Keratinocyte (primary cell): Measurements from ENCODE around the gene FNDC11. TPM values are rescaled to one million over a fixed set of nuclear protein-coding genes. Genes with fewer than 3 reads are reported as not detected.

Experiments
- DNase-seq: peaks from one replicate; pipeline ENCODE4 v3.0.0-alpha.2; 2011; ENCODE audit warnings: low read depth, missing footprints, low spot score
- FAIRE-seq: peaks from 2 replicates; lab custom pipeline; 2011; peaks lifted over from hg19 to GRCh38; lab: Jason Lieb, UNC
- H2AFZ ChIP-seq: 2 replicates; pipeline ENCODE4 v1.6.0; 2012; ENCODE audit warnings: low read length, control low read depth, inconsistent platforms; ENCODE audit not compliant: control insufficient read depth
- H3K27ac ChIP-seq: 2 replicates; pipeline ENCODE4 v1.5.1; 2011; ENCODE audit warnings: low read length; ENCODE audit not compliant: control insufficient read depth, insufficient read depth
- H3K27me3 ChIP-seq: 3 replicates; pipeline ENCODE4 v1.6.0; 2011; ENCODE audit warnings: low read length; ENCODE audit not compliant: control insufficient read depth, insufficient read depth; ENCODE audit errors: extremely low read depth
- H3K36me3 ChIP-seq, 2 experiments: 2 replicates in 1 of 2; 3 replicates in 1 of 2; pipeline ENCODE4 v1.5.1; 2011; ENCODE audit warnings: low read length in 2 of 2, mild to moderate bottlenecking in 1 of 2; ENCODE audit not compliant: control insufficient read depth in 2 of 2, insufficient read depth in 2 of 2; ENCODE audit errors: extremely low read depth in 1 of 2
- H3K4me1 ChIP-seq: 3 replicates; pipeline ENCODE4 v1.5.1; 2011; ENCODE audit warnings: low read length; ENCODE audit not compliant: control insufficient read depth, insufficient read depth; ENCODE audit errors: extremely low read depth
- H3K4me2 ChIP-seq: 3 replicates; pipeline ENCODE4 v1.6.0; 2011; ENCODE audit warnings: low read depth, low read length; ENCODE audit not compliant: control insufficient read depth, insufficient read depth; ENCODE audit errors: extremely low read depth
- H3K4me3 ChIP-seq, 3 experiments: fragments of 200-600 bp in 1 of 3; sonication (generic) in 1 of 3; 2 replicates in 2 of 3; 3 replicates in 1 of 3; pipeline ENCODE4 v1.5.1; 2011 to 2016; ENCODE audit warnings: low read length in 3 of 3, mild to moderate bottlenecking in 3 of 3, control low read depth in 2 of 3, inconsistent platforms in 1 of 3, low read depth in 1 of 3, mixed read lengths in 1 of 3, mixed run types in 1 of 3, moderate library complexity in 1 of 3; ENCODE audit not compliant: control insufficient read depth in 2 of 3, insufficient read depth in 2 of 3; ENCODE audit errors: extremely low read depth in 1 of 3
- H3K79me2 ChIP-seq: 2 replicates; pipeline ENCODE4 v1.6.0; 2012; ENCODE audit warnings: low read length; ENCODE audit not compliant: control insufficient read depth, insufficient read depth
- H3K9ac ChIP-seq: 3 replicates; pipeline ENCODE4 v1.6.0; 2011; ENCODE audit warnings: low read length; ENCODE audit not compliant: control insufficient read depth, insufficient read depth; ENCODE audit errors: extremely low read depth
- H3K9me1 ChIP-seq: 3 replicates; pipeline ENCODE4 v1.6.0; 2011; ENCODE audit warnings: low read length; ENCODE audit not compliant: control insufficient read depth, insufficient read depth; ENCODE audit errors: extremely low read depth
- H3K9me3 ChIP-seq: 2 replicates; pipeline ENCODE4 v1.5.1; 2012; ENCODE audit warnings: low read depth, low read length; ENCODE audit not compliant: control insufficient read depth
- H4K20me1 ChIP-seq: 3 replicates; pipeline ENCODE4 v1.6.0; 2011; ENCODE audit warnings: low read length; ENCODE audit not compliant: control insufficient read depth, insufficient read depth; ENCODE audit errors: extremely low read depth
- CTCF ChIP-seq, 3 experiments: IDR thresholded peaks in 1 of 3; conservative IDR thresholded peaks in 1 of 3; optimal IDR thresholded peaks in 1 of 3; 2 replicates in 2 of 3; 3 replicates in 1 of 3; pipeline versions ENCODE3 to v1.5.1; 2011; ENCODE audit warnings: low read length in 3 of 3, mild to moderate bottlenecking in 3 of 3, moderate library complexity in 2 of 3, control low read depth in 1 of 3, inconsistent platforms in 1 of 3; ENCODE audit not compliant: insufficient read depth in 2 of 3; ENCODE audit errors: extremely low read depth in 1 of 3
- EZH2 ChIP-seq: IDR thresholded peaks from one replicate; pipeline ENCODE4 v1.6.1; 2012; ENCODE audit warnings: inconsistent platforms, mild to moderate bottlenecking, low read length, moderate library complexity
- dilution Hi-C: fragments of 300-500 bp; cut with MboI; formaldehyde crosslinking; loops from one replicate; pipeline ENCODE4 v1.7.0; 2020; ENCODE audit warnings: low sequenced_read_pairs; ENCODE audit not compliant: extremely low pct_ligation_motif_present
- polyA plus RNA-seq, 5 experiments: library from polyadenylated mRNA; depleted of rRNA in 3 of 5; stranded (reverse) in 3 of 5; stranded (forward) in 1 of 5; unstranded in 1 of 5; fragments of >200 nt; gene quantifications; 1 replicate in 1 of 5; 2 replicates in 3 of 5; 3 replicates in 1 of 5; pipeline versions ENCODE4 v1.2.1 to v1.2.3, GENCODE V29; 2011 to 2012; ENCODE audit warnings: missing spikeins in 2 of 5, low read depth in 1 of 5, low replicate concordance in 1 of 5

The FNDC11 gene
- polyA plus RNA-seq, 1 donor (not counting 4 experiments of a cell fraction or from before 2014, with no cell fraction given) = 0.55 TPM

GRCh38 chr20:63595416-63596127 lies 41.6 kb downstream of the FNDC11 start:
- Histone ChIP-seq H3K9me1 (no peaks in the 10 kb centered on the region), H3K27ac (no peak overlapping the region), H3K27me3 (no peaks in the 10 kb centered on the region), H4K20me1 (no peaks in the 10 kb centered on the region), H3K79me2 (no peaks in the 10 kb centered on the region), H2AFZ (no peak overlapping the region), H3K9ac (no peak overlapping the region), H3K4me1 (no peaks in the 10 kb centered on the region), H3K9me3 (no peaks in the 10 kb centered on the region), H3K36me3 (peaks cover 16 to 22% of the 10 kb centered on the region in 2 experiments), H3K4me3 (no peak overlapping the region), H3K4me2 (no peak overlapping the region)
- FAIRE-seq (no peak), DNase-seq (no peak)
- dilution Hi-C loops = no loop called here
- no peak for TF ChIP-seq EZH2
- no peak for TF ChIP-seq CTCF (optimal IDR thresholded peaks at IDR 0.05 in 1 of 3, IDR thresholded peaks at IDR 0.05 in 1 of 3, conservative IDR thresholded peaks at IDR 0.05 in 1 of 3; ENCODE audit: extremely low read depth in 1 of 3, insufficient read depth in 2 of 3, low read length in 3 of 3)

- peaks cover 14 to 23% of the 10 kb centered on the region in 2 experiments for H3K36me3 ChIP-seq
- dilution Hi-C loops = no loop called here
- no peaks in the 10 kb centered on the region for H3K4me1 ChIP-seq
- no peak overlapping the region for H3K9ac ChIP-seq
- H3K27ac ChIP-seq = no peak overlapping the region
- no peak for TF ChIP-seq EZH2
- TF ChIP-seq CTCF (optimal IDR thresholded peaks at IDR 0.05 in 1 of 3, IDR thresholded peaks at IDR 0.05 in 1 of 3, conservative IDR thresholded peaks at IDR 0.05 in 1 of 3; ENCODE audit: extremely low read depth in 1 of 3, insufficient read depth in 2 of 3, low read length in 3 of 3) = no peak
- no peak for FAIRE-seq
- H4K20me1 ChIP-seq = no peaks in the 10 kb centered on the region
- H3K79me2 ChIP-seq = no peaks in the 10 kb centered on the region
- no peak overlapping the region for H2AFZ ChIP-seq
- H3K9me3 ChIP-seq = no peaks in the 10 kb centered on the region
- H3K4me3 ChIP-seq = no peak overlapping the region
- DNase-seq = no peak
- H3K27me3 ChIP-seq = no peaks in the 10 kb centered on the region
- H3K4me2 ChIP-seq = no peak overlapping the region
- H3K9me1 ChIP-seq = no peaks in the 10 kb centered on the region
These were observed 42.5 kb downstream of the FNDC11 start for GRCh38 chr20:63596423-63596822.
